Adrenal gland (tissue), 5 donors: ENCODE results near the gene LXN.

Source experiments
- CTCF ChIP-seq, 6 experiments: fragments of 450-650 bp in 4 of 6; fragments of 200-600 bp in 2 of 6; sonication (generic) in 1 of 6; IDR thresholded peaks; 1 replicate in 5 of 6; 2 replicates in 1 of 6; pipeline versions ENCODE4 v1.5.1 to v1.8.0; 2016 to 2021; ENCODE audit warnings: antibody characterized with exemption in 6 of 6, mild to moderate bottlenecking in 2 of 6, moderate library complexity in 1 of 6
- POLR2A ChIP-seq, 2 donors: fragments of 450-650 bp; IDR thresholded peaks; one replicate each; pipeline ENCODE4 v1.6.1; 2017; ENCODE audit warnings: antibody characterized with exemption in 2 of 2, mild to moderate bottlenecking in 2 of 2, moderate library complexity in 1 of 2
- donor health status: DM: no; HTN: no; CAD: no.

- TF ChIP-seq CTCF (IDR thresholded peaks at IDR 0.05), result peak; percentile 70 to 86 (median 78)
- TF ChIP-seq POLR2A (IDR thresholded peaks at IDR 0.05), result peak; percentile 22 to 37
Measured at GRCh38 chr3:158644345-158644908, 28.0 kb downstream of the LXN start, which contains the start of gene GFM1.
